ENCODE data around the gene SYP.

The SYP gene

GRCh38 chrX:49220100-49220499, 20.1 kb upstream of the SYP start:
- FAIRE-seq: no peak

- no peak for FAIRE-seq
Measured at GRCh38 chrX:49214996-49215526, 15.1 kb upstream of the SYP start.

- FAIRE-seq: no peak
Measured at GRCh38 chrX:49214416-49214815, 14.4 kb upstream of the SYP start.

- no peak for FAIRE-seq
Measured at GRCh38 chrX:49212861-49213260, 12.9 kb upstream of the SYP start.

GRCh38 chrX:49212209-49212608, 12.2 kb upstream of the SYP start:
- no peak for FAIRE-seq

- FAIRE-seq: no peak
Measured at GRCh38 chrX:49211074-49211473, 11.1 kb upstream of the SYP start.

GRCh38 chrX:49210406-49210805, 10.4 kb upstream of the SYP start:
- no peak for FAIRE-seq

- FAIRE-seq: no peak
Measured at GRCh38 chrX:49209434-49210251, 9.7 kb upstream of the SYP start.

- no peak for FAIRE-seq
Measured at GRCh38 chrX:49208399-49208798, 8.4 kb upstream of the SYP start.

GRCh38 chrX:49206543-49206942, 6.5 kb upstream of the SYP start:
- FAIRE-seq: no peak

- FAIRE-seq: no peak
Measured at GRCh38 chrX:49205443-49205842, 5.5 kb upstream of the SYP start.

- no peak for FAIRE-seq
Measured at GRCh38 chrX:49204709-49205108, 4.7 kb upstream of the SYP start.

- no peak for FAIRE-seq
Measured at GRCh38 chrX:49204017-49204416, 4.0 kb upstream of the SYP start.

- no peak for FAIRE-seq
Measured at GRCh38 chrX:49203536-49203935, 3.5 kb upstream of the SYP start.

GRCh38 chrX:49202022-49202421, 2.0 kb upstream of the SYP start:
- FAIRE-seq: no peak

- FAIRE-seq: no peak
Measured at GRCh38 chrX:49199315-49199595, 738 bp downstream of the SYP start.

- no peak for FAIRE-seq
Measured at GRCh38 chrX:49198540-49199314, 1.3 kb downstream of the SYP start.

- FAIRE-seq: no peak
Measured at GRCh38 chrX:49197543-49198087, 2.4 kb downstream of the SYP start.

GRCh38 chrX:49193542-49193964, 6.4 kb downstream of the SYP start:
- FAIRE-seq: no peak

- no peak for FAIRE-seq
Measured at GRCh38 chrX:49192722-49193328, 7.2 kb downstream of the SYP start.

GRCh38 chrX:49191574-49192011, 8.4 kb downstream of the SYP start:
- no peak for FAIRE-seq

GRCh38 chrX:49190821-49191573, 9.0 kb downstream of the SYP start:
- FAIRE-seq: peak; percentile 99

- FAIRE-seq: no peak
Measured at GRCh38 chrX:49189606-49190005, 10.4 kb downstream of the SYP start.

Data from endometrium (tissue), 2 donors.